K562 (cell line): ENCODE measurements around the gene BEST2. TPM values are rescaled to one million over a fixed set of nuclear protein-coding genes. Genes with fewer than 3 reads are reported as not detected.

Experiments used
- ATF7 ChIP-seq: fragments of 450-650 bp; IDR thresholded peaks from 2 replicates; pipeline ENCODE4 v1.7.1; 2014; ENCODE audit warnings: mild to moderate bottlenecking, moderate library complexity
- BRF1 ChIP-seq: IDR thresholded peaks from 3 replicates; pipeline ENCODE4 v1.6.1; 2011; ENCODE audit warnings: borderline replicate concordance, mild to moderate bottlenecking; ENCODE audit not compliant: insufficient read length; ENCODE audit errors: extremely low read depth
- CBX3 ChIP-seq, 2 experiments: IDR thresholded peaks; 1 replicate in 1 of 2; 2 replicates in 1 of 2; pipeline ENCODE4 v1.6.1; 2012; ENCODE audit warnings: inconsistent platforms in 2 of 2, low read length in 2 of 2, borderline replicate concordance in 1 of 2, control low read depth in 1 of 2
- DDX20 ChIP-seq: fragments of 450-650 bp; IDR thresholded peaks from 2 replicates; pipeline ENCODE4 v1.6.1; 2016; ENCODE audit warnings: missing genetic modification characterization, low read depth, mild to moderate bottlenecking, missing compliant biosample characterization, moderate library complexity
- FOXA1 ChIP-seq: fragments of 450-650 bp; IDR thresholded peaks from 2 replicates; pipeline ENCODE4 v1.6.1; 2016; ENCODE audit warnings: mild to moderate bottlenecking, borderline replicate concordance
- HMG20B ChIP-seq: fragments of 250-450 bp; sonication (Bioruptor Pico); IDR thresholded peaks from 2 replicates; pipeline ENCODE4 v1.5.0; 2021; ENCODE audit warnings: mild to moderate bottlenecking
- HOXB6 ChIP-seq: fragments of 250-450 bp; sonication (Bioruptor Pico); IDR thresholded peaks from 2 replicates; pipeline ENCODE4 v1.5.1; 2022; ENCODE audit warnings: mild to moderate bottlenecking, borderline replicate concordance
- KAT2B ChIP-seq: IDR thresholded peaks from one replicate; pipeline ENCODE4 v1.6.1; 2012; ENCODE audit warnings: low read depth, mild to moderate bottlenecking, control low read depth, inconsistent platforms, low read length, moderate library complexity
- KDM5B ChIP-seq: fragments of 200-600 bp; sonication (generic); IDR thresholded peaks from 2 replicates; pipeline ENCODE4 v1.6.1; 2012; ENCODE audit warnings: low read depth, mild to moderate bottlenecking, moderate library complexity, low read length, control low read depth, inconsistent platforms; ENCODE audit not compliant: insufficient replicate concordance
- MAFF ChIP-seq: IDR thresholded peaks from 2 replicates; pipeline ENCODE4 v1.6.1; 2012; ENCODE audit warnings: low read length, improper control_type of control experiment
- MXI1 ChIP-seq: IDR thresholded peaks from 2 replicates; pipeline ENCODE4 v1.6.1; 2011; ENCODE audit warnings: low read depth, mild to moderate bottlenecking, improper control_type of control experiment, low read length
- NR2C1 ChIP-seq, 2 experiments: fragments of 450-650 bp; IDR thresholded peaks; 2 replicates each; pipeline ENCODE4 v1.6.1; 2017; ENCODE audit warnings: mild to moderate bottlenecking in 2 of 2, antibody characterized with exemption in 1 of 2, inconsistent platforms in 1 of 2, missing compliant biosample characterization in 1 of 2, missing genetic modification characterization in 1 of 2
- RBBP5 ChIP-seq: fragments of 200-600 bp; sonication (generic); IDR thresholded peaks from 2 replicates; pipeline ENCODE4 v1.6.1; 2012; ENCODE audit warnings: borderline replicate concordance, mild to moderate bottlenecking, low read length, control low read depth, inconsistent platforms; ENCODE audit not compliant: insufficient read depth, poor library complexity, severe bottlenecking
- RNF2 ChIP-seq: sonication (generic); IDR thresholded peaks from 2 replicates; pipeline ENCODE4 v1.6.1; 2016
- SMAD2 ChIP-seq: fragments of 150-350 bp; IDR thresholded peaks from 2 replicates; pipeline ENCODE4 v1.6.1; 2014; ENCODE audit warnings: low read depth, mild to moderate bottlenecking, low read length
- YBX1 ChIP-seq: fragments of 450-650 bp; IDR thresholded peaks from 2 replicates; pipeline ENCODE4 v1.7.1; 2016; ENCODE audit warnings: mild to moderate bottlenecking
- ZBED1 ChIP-seq: IDR thresholded peaks from 2 replicates; pipeline ENCODE4 v1.6.1; 2014
- ZNF778 ChIP-seq: fragments of 450-650 bp; formaldehyde crosslinking; IDR thresholded peaks from 2 replicates; pipeline ENCODE4 v1.4.0; 2020; ENCODE audit warnings: mild to moderate bottlenecking, moderate library complexity
- ZNF830 ChIP-seq: fragments of 250-450 bp; sonication (Bioruptor Pico); IDR thresholded peaks from 2 replicates; pipeline ENCODE4 v1.5.0; 2021; ENCODE audit warnings: mild to moderate bottlenecking
- polyA plus RNA-seq, 8 experiments: library from polyadenylated mRNA; depleted of rRNA in 4 of 8; stranded (reverse) in 5 of 8; unstranded in 3 of 8; fragments of >200 nt; fragmentation: Nextera tagmentation in 2 of 8; fragmentation: Illumina TruSeq in 1 of 8; extraction: Ambion mirVana in 2 of 8; extraction: Trizol in 1 of 8; gene quantifications; 2 replicates each; pipeline versions ENCODE4 v1.2.1 to v1.2.3, GENCODE V29; 2011 to 2014; ENCODE audit warnings: inconsistent platforms in 1 of 8, missing spikeins in 1 of 8
- total RNA-seq, 7 experiments: library from RNA; depleted of rRNA in 6 of 7; stranded (reverse); fragments of >200 nt in 6 of 7; fragmentation: Illumina TruSeq in 2 of 7; extraction: Trizol in 2 of 7; gene quantifications; 2 replicates each; pipeline versions ENCODE4 v1.2.1 to v1.2.3, GENCODE V29; 2011 to 2021; ENCODE audit warnings: low replicate concordance in 1 of 7
- TF ChIP-seq, protein P1 (sequence below): sonication (generic); formaldehyde crosslinking; IDR thresholded peaks from 2 replicates; pipeline ENCODE4 v1.8.0; 2022; ENCODE audit warnings: mild to moderate bottlenecking, missing genetic modification reagents
- TF ChIP-seq, protein P2 (sequence below): sonication (generic); formaldehyde crosslinking; IDR thresholded peaks from 2 replicates; pipeline ENCODE4 v1.8.0; 2022; ENCODE audit warnings: mild to moderate bottlenecking, missing genetic modification reagents
- TF ChIP-seq, protein P3 (sequence below), 2 experiments: fragments of 250-450 bp in 1 of 2; fragments of 450-650 bp in 1 of 2; sonication (Bioruptor Pico) in 1 of 2; IDR thresholded peaks; 2 replicates each; pipeline versions ENCODE4 v1.6.1 to v1.8.0; 2016 to 2021; ENCODE audit warnings: mild to moderate bottlenecking in 2 of 2, moderate library complexity in 2 of 2, missing compliant biosample characterization in 1 of 2, missing genetic modification characterization in 1 of 2
- TF ChIP-seq, protein P4 (sequence below): IDR thresholded peaks from 2 replicates; pipeline ENCODE4 v1.6.1; 2014; ENCODE audit warnings: antibody characterized with exemption
- TF ChIP-seq, protein P5 (sequence below): sonication (generic); formaldehyde crosslinking; IDR thresholded peaks from 2 replicates; pipeline ENCODE4 v1.9.0; 2022; ENCODE audit warnings: mild to moderate bottlenecking, missing genetic modification reagents

BEST2 gene
- total and polyA plus RNA-seq, 9 of the 15 experiments (the other 6 are each of a cell fraction or from before 2014, with no cell fraction given), result not detected

DNA sequence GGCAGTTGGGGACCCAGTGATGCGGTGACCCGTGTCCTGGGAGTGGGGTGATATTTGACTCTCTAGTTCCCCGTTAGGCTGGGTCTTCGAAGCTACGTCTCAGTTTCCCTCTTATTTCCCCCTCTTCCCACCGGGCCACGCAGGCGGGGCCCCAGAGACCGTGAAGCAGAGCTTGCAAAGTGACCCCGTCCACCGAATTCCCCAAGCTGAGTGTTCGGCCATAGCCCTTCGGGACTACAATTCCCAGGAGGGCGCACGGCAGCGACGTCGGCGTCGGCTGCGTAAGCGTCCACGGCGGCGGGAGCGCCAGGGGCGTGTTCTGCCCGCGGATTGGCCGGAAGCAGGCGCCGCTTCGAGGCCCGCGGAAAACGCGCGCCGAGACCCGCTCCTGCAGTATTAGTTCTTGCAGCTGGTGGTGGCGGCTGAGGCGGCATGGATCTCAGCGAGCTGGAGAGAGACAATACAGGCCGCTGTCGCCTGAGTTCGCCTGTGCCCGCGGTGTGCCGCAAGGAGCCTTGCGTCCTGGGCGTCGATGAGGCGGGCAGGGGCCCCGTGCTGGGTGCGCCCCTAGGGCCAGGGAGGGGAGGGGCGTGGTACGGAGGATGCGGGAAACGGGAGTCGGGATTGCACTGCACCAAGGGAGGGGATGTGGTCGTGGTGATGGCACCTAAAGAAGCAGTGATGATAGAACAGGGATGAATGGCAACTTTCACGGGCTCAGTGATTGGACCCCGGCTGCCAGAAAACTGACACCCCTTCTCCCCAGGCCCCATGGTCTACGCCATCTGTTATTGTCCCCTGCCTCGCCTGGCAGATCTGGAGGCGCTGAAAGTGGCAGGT lies 54.9 kb downstream of the BEST2 start, which contains the start of gene RNASEH2A (continued):
- TF ChIP-seq, protein P1, sequence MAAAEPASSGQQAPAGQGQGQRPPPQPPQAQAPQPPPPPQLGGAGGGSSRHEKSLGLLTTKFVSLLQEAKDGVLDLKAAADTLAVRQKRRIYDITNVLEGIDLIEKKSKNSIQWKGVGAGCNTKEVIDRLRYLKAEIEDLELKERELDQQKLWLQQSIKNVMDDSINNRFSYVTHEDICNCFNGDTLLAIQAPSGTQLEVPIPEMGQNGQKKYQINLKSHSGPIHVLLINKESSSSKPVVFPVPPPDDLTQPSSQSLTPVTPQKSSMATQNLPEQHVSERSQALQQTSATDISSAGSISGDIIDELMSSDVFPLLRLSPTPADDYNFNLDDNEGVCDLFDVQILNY, result no peak
- TF ChIP-seq, protein P2, sequence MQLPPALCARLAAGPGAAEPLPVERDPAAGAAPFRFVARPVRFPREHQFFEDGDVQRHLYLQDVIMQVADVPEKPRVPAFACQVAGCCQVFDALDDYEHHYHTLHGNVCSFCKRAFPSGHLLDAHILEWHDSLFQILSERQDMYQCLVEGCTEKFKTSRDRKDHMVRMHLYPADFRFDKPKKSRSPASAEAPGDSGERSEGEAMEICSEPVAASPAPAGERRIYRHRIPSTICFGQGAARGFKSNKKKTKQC (CRISPR knock-in tag), result peak; percentile 38; the same call in 1 of the 2 replicates
- TF ChIP-seq KAT2B (no peak), YBX1 (no peak), KDM5B (peak; percentile 79), DDX20 (tag) (no peak), FOXA1 (no peak), HOXB6 (CRISPR knock-in tag) (no peak), MAFF (no peak), RNF2 (peak; percentile 66; the same call in 1 of the 2 replicates), HMG20B (CRISPR knock-in tag) (no peak), ATF7 (peak; percentile 83), BRF1 (no peak), MXI1 (0 out of 2 replicates have a peak, but pooled peaks have one; percentile 61), RBBP5 (peak; percentile 30), NR2C1 (IDR thresholded peaks at IDR 0.05) (peak; percentile 69), NR2C1 (tag; IDR thresholded peaks at IDR 0.05) (no peak), ZNF778 (CRISPR knock-in tag) (no peak), CBX3 (IDR thresholded peaks at IDR 0.05; ENCODE audit: borderline replicate concordance in 1 of 2, low read length in 2 of 2) (no peak; a peak in 1 of 3 replicates), SMAD2 (no peak), ZBED1 (no peak), ZNF830 (CRISPR knock-in tag) (no peak)
- TF ChIP-seq, protein P3, sequence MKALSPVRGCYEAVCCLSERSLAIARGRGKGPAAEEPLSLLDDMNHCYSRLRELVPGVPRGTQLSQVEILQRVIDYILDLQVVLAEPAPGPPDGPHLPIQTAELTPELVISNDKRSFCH (CRISPR knock-in tag; IDR thresholded peaks at IDR 0.05), result no peak
- TF ChIP-seq, protein P3 (tag; IDR thresholded peaks at IDR 0.05), result no peak; the same call in 1 of the 2 replicates
- TF ChIP-seq, protein P4, sequence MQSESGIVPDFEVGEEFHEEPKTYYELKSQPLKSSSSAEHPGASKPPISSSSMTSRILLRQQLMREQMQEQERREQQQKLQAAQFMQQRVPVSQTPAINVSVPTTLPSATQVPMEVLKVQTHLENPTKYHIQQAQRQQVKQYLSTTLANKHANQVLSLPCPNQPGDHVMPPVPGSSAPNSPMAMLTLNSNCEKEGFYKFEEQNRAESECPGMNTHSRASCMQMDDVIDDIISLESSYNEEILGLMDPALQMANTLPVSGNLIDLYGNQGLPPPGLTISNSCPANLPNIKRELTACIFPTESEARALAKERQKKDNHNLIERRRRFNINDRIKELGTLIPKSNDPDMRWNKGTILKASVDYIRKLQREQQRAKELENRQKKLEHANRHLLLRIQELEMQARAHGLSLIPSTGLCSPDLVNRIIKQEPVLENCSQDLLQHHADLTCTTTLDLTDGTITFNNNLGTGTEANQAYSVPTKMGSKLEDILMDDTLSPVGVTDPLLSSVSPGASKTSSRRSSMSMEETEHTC, result no peak
- TF ChIP-seq, protein P5, sequence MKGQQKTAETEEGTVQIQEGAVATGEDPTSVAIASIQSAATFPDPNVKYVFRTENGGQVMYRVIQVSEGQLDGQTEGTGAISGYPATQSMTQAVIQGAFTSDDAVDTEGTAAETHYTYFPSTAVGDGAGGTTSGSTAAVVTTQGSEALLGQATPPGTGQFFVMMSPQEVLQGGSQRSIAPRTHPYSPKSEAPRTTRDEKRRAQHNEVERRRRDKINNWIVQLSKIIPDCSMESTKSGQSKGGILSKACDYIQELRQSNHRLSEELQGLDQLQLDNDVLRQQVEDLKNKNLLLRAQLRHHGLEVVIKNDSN (CRISPR knock-in tag), result 0 out of 2 replicates have a peak, but pooled peaks have one; percentile 10
